GM19099 (cell line): ENCODE results near the gene LIX1.

Experiments used
- POLR2A ChIP-seq: IDR thresholded peaks from 3 replicates; pipeline ENCODE4 v1.6.1; 2011; ENCODE audit warnings: low read depth; ENCODE audit not compliant: insufficient read length; ENCODE audit errors: extremely low read depth

Gene LIX1

GRCh38 chr5:97120195-97120594 lies 22.2 kb downstream of the LIX1 start:
- no peak for TF ChIP-seq POLR2A

DNA sequence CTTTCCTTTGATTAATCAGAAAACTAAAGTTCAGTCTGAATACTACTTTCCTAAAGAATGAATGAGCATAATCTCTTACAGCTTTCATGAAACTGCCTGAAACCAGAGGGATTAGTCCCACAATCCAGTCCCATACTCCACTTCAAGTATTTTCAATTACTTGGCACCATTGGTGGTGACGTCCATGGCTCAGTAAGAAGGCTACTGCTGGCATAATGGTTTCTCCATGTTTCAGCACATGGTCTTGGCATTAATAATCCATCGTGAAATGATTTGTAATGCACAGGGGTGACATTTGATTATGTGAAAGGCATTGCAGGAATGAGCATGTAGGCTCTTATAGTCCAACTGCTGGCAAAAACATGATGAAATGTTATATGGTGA lies 23.4 kb downstream of the LIX1 start:
- no peak for TF ChIP-seq POLR2A

- no peak for TF ChIP-seq POLR2A
These were observed 24.0 kb downstream of the LIX1 start for GRCh38 chr5:97118261-97119006.

- no peak for TF ChIP-seq POLR2A
These were observed 26.5 kb downstream of the LIX1 start for GRCh38 chr5:97115932-97116331.

GRCh38 chr5:97112230-97112629 lies 30.2 kb downstream of the LIX1 start:
- no peak for TF ChIP-seq POLR2A

- TF ChIP-seq POLR2A: no peak
These were observed 30.8 kb downstream of the LIX1 start for GRCh38 chr5:97111616-97112015.

DNA sequence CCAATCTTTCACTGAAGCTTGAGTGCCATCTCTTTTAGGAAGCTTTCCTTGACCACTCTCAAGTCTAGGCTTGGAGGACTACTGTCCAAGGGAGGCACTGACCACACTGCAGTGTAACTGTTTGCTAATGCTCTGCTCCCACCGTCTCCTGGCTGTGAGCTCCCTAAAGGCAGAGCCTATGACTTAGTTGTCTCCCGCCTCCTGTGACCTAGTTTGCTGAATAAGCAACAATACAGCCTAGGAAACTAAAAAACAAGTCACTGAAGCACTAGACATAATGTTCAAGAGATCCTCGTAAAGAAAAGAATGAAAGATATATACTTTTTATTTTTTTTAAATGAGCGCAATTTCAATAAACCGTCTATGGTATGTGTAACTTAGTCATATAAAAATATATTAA lies 31.4 kb downstream of the LIX1 start:
- no peak for TF ChIP-seq POLR2A

DNA sequence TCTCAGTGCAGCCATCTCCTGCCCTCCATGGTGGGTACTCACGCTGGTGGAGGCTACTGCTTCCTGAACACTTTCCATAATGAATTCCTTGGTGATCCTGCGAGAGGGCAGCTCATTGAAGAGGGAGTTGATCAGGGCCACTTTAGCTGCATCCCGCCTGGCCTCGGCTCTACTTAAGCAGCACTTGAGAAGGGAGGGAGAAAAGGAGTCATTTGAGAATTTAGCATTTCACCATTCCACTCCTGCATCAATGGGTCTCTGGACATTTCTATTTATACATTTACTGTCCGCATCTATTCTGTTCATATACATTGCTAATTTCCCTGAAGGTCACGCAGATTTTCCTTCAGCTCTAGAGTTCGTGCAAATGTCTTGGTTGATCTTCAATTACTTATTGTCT lies 35.1 kb downstream of the LIX1 start:
- no peak for TF ChIP-seq POLR2A

DNA sequence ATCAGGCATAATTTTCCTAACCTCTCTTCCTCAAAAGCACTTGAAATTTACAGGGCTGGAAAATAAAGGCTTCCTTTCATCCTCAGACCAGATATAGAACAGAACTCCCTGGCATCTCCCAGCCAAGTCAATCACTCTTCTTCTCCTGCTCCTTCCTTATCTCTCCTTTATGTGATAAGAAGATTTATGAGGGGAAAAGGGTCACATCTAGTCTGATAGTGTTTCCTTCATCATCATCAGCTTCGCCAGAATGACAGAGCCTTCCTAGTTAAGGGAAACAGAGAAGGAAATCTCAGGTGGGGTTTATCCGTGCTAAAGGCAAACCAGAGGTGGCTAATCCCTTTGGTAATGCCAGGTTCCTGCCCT lies 36.2 kb downstream of the LIX1 start:
- no peak for TF ChIP-seq POLR2A

DNA sequence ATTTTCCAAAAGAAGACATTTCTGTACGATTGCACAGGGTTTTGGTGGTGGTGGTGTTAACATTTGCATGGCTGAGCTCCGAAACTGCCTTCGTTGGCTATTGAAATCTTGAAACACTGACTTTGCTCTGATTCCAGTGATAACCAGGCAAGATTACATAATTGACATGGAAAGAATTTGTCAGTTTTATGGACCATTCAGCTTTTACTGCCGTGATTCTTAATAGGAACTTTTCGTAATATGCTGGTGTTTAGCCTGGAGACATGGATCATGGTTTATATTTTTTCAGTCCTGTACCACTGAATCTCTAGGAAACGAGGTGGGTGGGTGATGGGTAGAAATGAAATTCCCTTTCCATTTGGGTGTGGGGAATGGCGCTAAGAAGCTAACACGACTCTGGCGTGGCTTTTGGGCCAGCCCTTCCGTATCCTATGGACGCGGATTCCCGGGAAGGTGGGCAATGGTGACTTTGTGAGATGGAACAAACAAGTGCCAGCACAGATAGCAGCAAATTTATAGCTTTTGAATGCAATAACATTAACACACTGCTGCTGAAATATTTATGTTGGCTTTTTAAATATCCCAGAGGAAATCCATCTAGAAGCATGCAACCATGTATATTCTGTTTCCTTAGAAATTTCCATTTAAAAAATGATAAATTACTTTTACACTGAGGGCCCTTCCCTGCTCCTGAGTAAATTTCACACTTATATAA lies 36.8 kb downstream of the LIX1 start:
- TF ChIP-seq POLR2A: no peak

GRCh38 chr5:97102010-97102470 lies 40.4 kb downstream of the LIX1 start:
- TF ChIP-seq POLR2A: no peak

GRCh38 chr5:97101189-97101910 lies 41.1 kb downstream of the LIX1 start:
- TF ChIP-seq POLR2A: no peak

- TF ChIP-seq POLR2A: no peak
These were observed 41.9 kb downstream of the LIX1 start for GRCh38 chr5:97100476-97100875.

GRCh38 chr5:97098922-97099321 lies 43.5 kb downstream of the LIX1 start:
- TF ChIP-seq POLR2A: no peak

GRCh38 chr5:97097326-97098230 lies 44.8 kb downstream of the LIX1 start:
- TF ChIP-seq POLR2A: no peak

- TF ChIP-seq POLR2A: no peak
These were observed 45.6 kb downstream of the LIX1 start for GRCh38 chr5:97096846-97097245.

DNA sequence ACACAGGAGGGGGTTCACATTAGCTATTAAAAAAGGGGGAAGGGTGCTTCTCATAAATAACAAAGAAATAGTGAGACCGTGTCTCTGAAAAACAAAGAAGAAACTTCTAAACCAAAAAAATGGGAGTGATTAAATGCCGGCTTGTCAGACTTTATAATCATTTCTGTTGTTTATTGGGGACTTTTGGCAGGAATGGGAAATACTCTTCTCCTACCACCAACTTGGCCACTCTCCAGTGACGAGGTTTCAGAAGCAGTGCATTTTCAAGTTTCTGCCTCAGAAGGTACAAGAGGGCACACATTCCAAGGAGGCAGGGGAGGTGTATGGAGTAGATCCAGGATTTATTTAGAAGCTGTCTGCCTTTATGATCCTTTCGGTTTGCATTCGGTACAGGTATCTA lies 46.2 kb downstream of the LIX1 start:
- no peak for TF ChIP-seq POLR2A
